Gastroesophageal sphincter (tissue), 3 donors: ENCODE measurements around the gene CCDC167.

Experiments used
- CTCF ChIP-seq, 4 experiments: fragments of 200-600 bp in 2 of 4; fragments of 450-650 bp in 2 of 4; sonication (generic) in 1 of 4; IDR thresholded peaks; one replicate each; pipeline ENCODE4 v1.5.1; 2017 to 2019; ENCODE audit warnings: antibody characterized with exemption in 4 of 4, mild to moderate bottlenecking in 2 of 4, moderate library complexity in 2 of 4
- EP300 ChIP-seq: sonication (generic); formaldehyde crosslinking; IDR thresholded peaks from one replicate; pipeline ENCODE4 v1.6.1; 2017; ENCODE audit warnings: antibody characterized with exemption, mild to moderate bottlenecking
- POLR2A ChIP-seq, 2 donors: fragments of 450-650 bp; IDR thresholded peaks; one replicate each; pipeline ENCODE4 v1.6.1; 2017; ENCODE audit warnings: antibody characterized with exemption in 2 of 2, mild to moderate bottlenecking in 2 of 2, moderate library complexity in 1 of 2
- POLR2AphosphoS5 ChIP-seq: sonication (generic); formaldehyde crosslinking; IDR thresholded peaks from one replicate; pipeline ENCODE4 v1.6.1; 2017; ENCODE audit warnings: antibody characterized with exemption

- no peak for TF ChIP-seq CTCF (IDR thresholded peaks at IDR 0.05)
- no peak for TF ChIP-seq POLR2A (IDR thresholded peaks at IDR 0.05)
- no peak for TF ChIP-seq POLR2AphosphoS5
- no peak for TF ChIP-seq EP300
Measured at GRCh38 chr6:37549154-37549553, 49.5 kb upstream of the CCDC167 start.
